Fibroblast of lung (primary cell): ENCODE data around the gene F2R. TPM values are rescaled to one million over a fixed set of nuclear protein-coding genes. Genes with fewer than 3 reads are reported as not detected.

Source experiments
- DNase-seq, 2 donors: peaks; one replicate each; pipeline versions ENCODE4 v3.0.0 to v3.0.0-alpha.2; 2010; ENCODE audit warnings: low read depth in 2 of 2
- H2AFZ ChIP-seq: 2 replicates; pipeline ENCODE4 v1.5.1; 2012; ENCODE audit warnings: low read length, control low read depth, inconsistent platforms
- H3K27ac ChIP-seq: 2 replicates; pipeline ENCODE4 v1.5.1; 2011; ENCODE audit warnings: low read length, control low read depth; ENCODE audit not compliant: insufficient read depth
- H3K27me3 ChIP-seq: 2 replicates; pipeline ENCODE4 v1.5.1; 2011; ENCODE audit warnings: mild to moderate bottlenecking, low read length; ENCODE audit not compliant: control insufficient read depth, insufficient read depth
- H3K36me3 ChIP-seq: 2 replicates; pipeline ENCODE4 v1.5.1; 2011; ENCODE audit warnings: low read length; ENCODE audit not compliant: control insufficient read depth, insufficient read depth
- H3K4me1 ChIP-seq: 2 replicates; pipeline ENCODE4 v1.5.1; 2011; ENCODE audit warnings: low read length; ENCODE audit not compliant: control insufficient read depth, insufficient read depth; ENCODE audit errors: extremely low read depth
- H3K4me2 ChIP-seq: 2 replicates; pipeline ENCODE4 v1.5.1; 2011; ENCODE audit warnings: low read length, control low read depth; ENCODE audit not compliant: insufficient read depth; ENCODE audit errors: extremely low read depth
- H3K4me3 ChIP-seq, 4 experiments: fragments of 200-600 bp in 1 of 4; sonication (generic) in 1 of 4; replicated peaks in 1 of 4; 2 replicates each; pipeline ENCODE4 v1.5.1; 2011 to 2016; ENCODE audit warnings: low read length in 4 of 4, low read depth in 3 of 4, mild to moderate bottlenecking in 3 of 4, control low read depth in 2 of 4, inconsistent platforms in 1 of 4, mixed read lengths in 1 of 4; ENCODE audit not compliant: insufficient read depth in 1 of 4; ENCODE audit errors: control extremely low read depth in 1 of 4
- H3K79me2 ChIP-seq: 2 replicates; pipeline ENCODE4 v1.5.1; 2012; ENCODE audit warnings: mild to moderate bottlenecking, low read length, inconsistent platforms; ENCODE audit not compliant: control insufficient read depth, insufficient read depth
- H3K9ac ChIP-seq: 2 replicates; pipeline ENCODE4 v1.5.1; 2011; ENCODE audit warnings: mild to moderate bottlenecking, low read length, control low read depth; ENCODE audit not compliant: insufficient read depth
- H3K9me3 ChIP-seq: 2 replicates; pipeline ENCODE4 v1.5.1; 2012; ENCODE audit warnings: low read depth, low read length; ENCODE audit not compliant: control insufficient read depth, insufficient read depth
- H4K20me1 ChIP-seq: 2 replicates; pipeline ENCODE4 v1.5.1; 2011; ENCODE audit warnings: low read length; ENCODE audit not compliant: control insufficient read depth, insufficient read depth; ENCODE audit errors: extremely low read depth
- EZH2 ChIP-seq: IDR thresholded peaks from 2 replicates; pipeline ENCODE4 v1.5.1; 2012; ENCODE audit warnings: low read length, control low read depth, mild to moderate bottlenecking; ENCODE audit errors: missing control alignments
- polyA plus RNA-seq, 2 donors: library from polyadenylated mRNA; depleted of rRNA in 1 of 2; stranded (reverse) in 1 of 2; unstranded in 1 of 2; fragments of >200 nt; gene quantifications; 2 replicates each; pipeline ENCODE4 v1.2.1, GENCODE V29; 2011 to 2012; ENCODE audit warnings: missing spikeins in 1 of 2
- total RNA-seq: library from RNA; depleted of rRNA; stranded (reverse); fragments of >200 nt; gene quantifications from 2 replicates; pipeline ENCODE4 v1.2.1, GENCODE V29; 2014
- TF ChIP-seq, protein P1 (sequence below), 2 donors: IDR thresholded peaks in 1 of 2; conservative IDR thresholded peaks in 1 of 2; 1 replicate in 1 of 2; 2 replicates in 1 of 2; pipeline ENCODE4 v1.5.1; 2011 to 2012; ENCODE audit warnings: low read length in 2 of 2, control low read depth in 1 of 2, inconsistent platforms in 1 of 2, low read depth in 1 of 2, mild to moderate bottlenecking in 1 of 2

Gene F2R
- total and polyA plus RNA-seq, 2 donors (not counting 1 experiment from before 2014, with no cell fraction given) = 265 to 797 TPM

DNA sequence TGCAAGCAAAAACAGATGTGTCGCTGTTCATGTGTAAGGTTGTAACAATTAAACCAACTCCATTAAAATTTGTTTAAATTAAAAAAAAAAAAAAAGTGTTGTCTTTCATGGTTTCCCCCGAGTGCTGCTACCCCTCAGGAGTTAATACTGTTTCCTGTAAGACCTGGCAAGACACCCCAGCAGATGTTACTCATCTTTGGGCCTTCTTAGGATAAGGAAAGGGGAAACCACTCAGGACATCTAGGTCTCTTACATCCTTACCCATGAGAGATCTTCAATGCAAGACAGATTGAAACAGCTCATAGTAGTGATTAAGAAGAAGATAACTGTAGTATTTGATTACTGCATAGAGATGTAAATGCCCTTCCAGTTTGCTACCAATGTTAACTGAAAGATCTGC lies 33.5 kb upstream of the F2R start:
- no peak overlapping the region for H3K4me3 ChIP-seq
- TF ChIP-seq EZH2 = no peak
- TF ChIP-seq, protein P1, sequence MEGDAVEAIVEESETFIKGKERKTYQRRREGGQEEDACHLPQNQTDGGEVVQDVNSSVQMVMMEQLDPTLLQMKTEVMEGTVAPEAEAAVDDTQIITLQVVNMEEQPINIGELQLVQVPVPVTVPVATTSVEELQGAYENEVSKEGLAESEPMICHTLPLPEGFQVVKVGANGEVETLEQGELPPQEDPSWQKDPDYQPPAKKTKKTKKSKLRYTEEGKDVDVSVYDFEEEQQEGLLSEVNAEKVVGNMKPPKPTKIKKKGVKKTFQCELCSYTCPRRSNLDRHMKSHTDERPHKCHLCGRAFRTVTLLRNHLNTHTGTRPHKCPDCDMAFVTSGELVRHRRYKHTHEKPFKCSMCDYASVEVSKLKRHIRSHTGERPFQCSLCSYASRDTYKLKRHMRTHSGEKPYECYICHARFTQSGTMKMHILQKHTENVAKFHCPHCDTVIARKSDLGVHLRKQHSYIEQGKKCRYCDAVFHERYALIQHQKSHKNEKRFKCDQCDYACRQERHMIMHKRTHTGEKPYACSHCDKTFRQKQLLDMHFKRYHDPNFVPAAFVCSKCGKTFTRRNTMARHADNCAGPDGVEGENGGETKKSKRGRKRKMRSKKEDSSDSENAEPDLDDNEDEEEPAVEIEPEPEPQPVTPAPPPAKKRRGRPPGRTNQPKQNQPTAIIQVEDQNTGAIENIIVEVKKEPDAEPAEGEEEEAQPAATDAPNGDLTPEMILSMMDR (conservative IDR thresholded peaks at IDR 0.05 in 1 of 2, IDR thresholded peaks at IDR 0.05 in 1 of 2; ENCODE audit: low read depth in 1 of 2, low read length in 2 of 2) = no peak
- H3K79me2 ChIP-seq = no peaks in the 10 kb centered on the region
- H3K27ac ChIP-seq = no peak overlapping the region
- no peak for DNase-seq
- no peaks in the 10 kb centered on the region for H3K36me3 ChIP-seq
- no peak overlapping the region for H3K4me2 ChIP-seq
- no peaks in the 10 kb centered on the region for H3K27me3 ChIP-seq
- H3K9ac ChIP-seq = no peak overlapping the region
- no peaks in the 10 kb centered on the region for H3K4me1 ChIP-seq
- no peak overlapping the region for H2AFZ ChIP-seq
- H3K9me3 ChIP-seq = no peaks in the 10 kb centered on the region
- no peaks in the 10 kb centered on the region for H4K20me1 ChIP-seq

DNA sequence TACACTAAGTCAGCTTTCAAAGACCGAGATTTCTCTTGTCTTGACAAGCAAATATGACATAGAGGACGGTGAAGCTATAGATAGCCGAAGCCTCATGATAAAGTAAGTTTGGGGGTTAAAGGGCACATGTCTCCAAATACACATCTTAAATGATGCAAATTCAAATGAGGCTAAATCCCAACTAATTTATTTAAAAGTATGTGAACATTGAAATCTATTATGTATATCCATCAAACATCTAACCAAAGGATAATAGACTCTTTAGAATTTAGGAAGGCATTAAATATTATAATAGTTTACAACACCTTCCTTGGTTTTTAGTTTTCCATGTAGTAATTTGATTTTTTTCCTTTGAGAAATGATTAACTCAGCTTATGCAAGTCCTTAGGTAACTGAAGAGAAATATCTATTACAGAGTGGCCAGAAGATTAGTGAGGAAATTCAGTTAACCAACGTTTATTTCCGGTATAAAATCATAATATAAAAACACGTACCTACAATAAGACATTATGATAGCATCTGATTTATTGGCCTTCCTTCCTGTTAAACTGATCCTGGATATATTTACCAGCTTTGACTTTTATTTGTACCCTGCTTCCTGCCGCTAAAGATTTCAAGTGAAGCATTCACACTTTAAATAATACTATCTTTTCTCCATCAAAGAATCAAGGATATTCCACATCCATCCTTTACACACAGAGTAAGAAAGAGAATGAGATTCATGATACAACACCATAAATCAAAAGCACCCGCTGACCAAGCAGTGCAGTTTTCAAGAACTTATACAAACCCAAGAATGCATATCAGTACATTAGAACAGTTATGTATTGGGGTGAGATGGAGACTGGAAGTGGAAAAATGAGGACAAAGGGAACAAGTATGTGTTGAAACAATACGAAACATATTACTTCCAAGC lies 31.9 kb upstream of the F2R start:
- no peak overlapping the region for H3K4me2 ChIP-seq
- peaks cover 6% of the 10 kb centered on the region for H3K4me1 ChIP-seq

More for the DNA sequence above, 31.9 kb upstream of the F2R start:
- H4K20me1 ChIP-seq = no peaks in the 10 kb centered on the region
- no peak overlapping the region for H3K27ac ChIP-seq
- H3K79me2 ChIP-seq = no peaks in the 10 kb centered on the region
- H3K9me3 ChIP-seq = no peaks in the 10 kb centered on the region
- H3K36me3 ChIP-seq = no peaks in the 10 kb centered on the region
- H3K9ac ChIP-seq = no peak overlapping the region
- DNase-seq = no peak
- no peaks in the 10 kb centered on the region for H3K27me3 ChIP-seq
- no peak overlapping the region for H3K4me3 ChIP-seq
- TF ChIP-seq EZH2 = no peak
- TF ChIP-seq, protein P1 (conservative IDR thresholded peaks at IDR 0.05 in 1 of 2, IDR thresholded peaks at IDR 0.05 in 1 of 2; ENCODE audit: low read depth in 1 of 2, low read length in 2 of 2) = no peak
- H2AFZ ChIP-seq = no peak overlapping the region
